Endothelial cell (in vitro differentiated cells): ENCODE measurements around the gene ZNF429. TPM values are rescaled to one million over a fixed set of nuclear protein-coding genes. Genes with fewer than 3 reads are reported as not detected.
"Not testable (repeated sequence)": the region's sequence is repeated elsewhere in the genome, so short reads cannot be mapped to it uniquely, and the experiment has no call there.

ENCODE experiments used
- DNase-seq: peaks from one replicate; pipeline ENCODE4 v3.0.0; 2021; ENCODE audit warnings: low spot score
- H3K27ac Mint-ChIP-seq: one replicate; pipeline ENCODE4 v1.8.0; 2021; ENCODE audit warnings: mixed read lengths, inconsistent platforms; ENCODE audit not compliant: unreplicated experiment
- H3K27me3 Mint-ChIP-seq: one replicate; pipeline ENCODE4 v1.8.0; 2021; ENCODE audit warnings: mild to moderate bottlenecking, moderate library complexity, mixed read lengths, inconsistent platforms; ENCODE audit not compliant: unreplicated experiment
- H3K36me3 Mint-ChIP-seq: one replicate; pipeline ENCODE4 v1.8.0; 2021; ENCODE audit warnings: mild to moderate bottlenecking, low read depth, mixed read lengths, inconsistent platforms; ENCODE audit not compliant: unreplicated experiment
- H3K4me1 Mint-ChIP-seq: one replicate; pipeline ENCODE4 v1.8.0; 2021; ENCODE audit warnings: mild to moderate bottlenecking, mixed read lengths, inconsistent platforms; ENCODE audit not compliant: unreplicated experiment
- H3K4me3 Mint-ChIP-seq: one replicate; pipeline ENCODE4 v1.8.0; 2021; ENCODE audit warnings: mild to moderate bottlenecking, mixed read lengths, inconsistent platforms; ENCODE audit not compliant: unreplicated experiment
- H3K9me3 Mint-ChIP-seq: one replicate; pipeline ENCODE4 v1.8.0; 2021; ENCODE audit warnings: mixed read lengths, inconsistent platforms; ENCODE audit not compliant: unreplicated experiment
- total RNA-seq: library from RNA; stranded (reverse); fragmentation: NEBNext Ultra II Directional; extraction: Animal tissue kit (Norgen Biotek cat#: 25700); gene quantifications from one replicate; pipeline ENCODE4 v1.2.1, GENCODE V29; 2021; ENCODE audit not compliant: unreplicated experiment
- TF ChIP-seq, protein P1 (sequence below): fragments of 200-600 bp; sonication (generic); IDR thresholded peaks from one replicate; pipeline ENCODE4 v1.5.0; 2021; ENCODE audit warnings: antibody characterized with exemption; ENCODE audit not compliant: unreplicated experiment

Gene ZNF429
- total RNA-seq, 1 donor from 2014 or later = 14.1 TPM

GRCh38 chr19:21566073-21566472 lies 60.7 kb downstream of the ZNF429 start:
- Mint-ChIP-seq H3K4me3 (no peak overlapping the region), H3K27me3 (peaks cover 1% of the 10 kb centered on the region), H3K9me3 (no peaks in the 10 kb centered on the region), H3K27ac (no peak overlapping the region), H3K4me1 (no peaks in the 10 kb centered on the region), H3K36me3 (no peaks in the 10 kb centered on the region)
- TF ChIP-seq, protein P1, sequence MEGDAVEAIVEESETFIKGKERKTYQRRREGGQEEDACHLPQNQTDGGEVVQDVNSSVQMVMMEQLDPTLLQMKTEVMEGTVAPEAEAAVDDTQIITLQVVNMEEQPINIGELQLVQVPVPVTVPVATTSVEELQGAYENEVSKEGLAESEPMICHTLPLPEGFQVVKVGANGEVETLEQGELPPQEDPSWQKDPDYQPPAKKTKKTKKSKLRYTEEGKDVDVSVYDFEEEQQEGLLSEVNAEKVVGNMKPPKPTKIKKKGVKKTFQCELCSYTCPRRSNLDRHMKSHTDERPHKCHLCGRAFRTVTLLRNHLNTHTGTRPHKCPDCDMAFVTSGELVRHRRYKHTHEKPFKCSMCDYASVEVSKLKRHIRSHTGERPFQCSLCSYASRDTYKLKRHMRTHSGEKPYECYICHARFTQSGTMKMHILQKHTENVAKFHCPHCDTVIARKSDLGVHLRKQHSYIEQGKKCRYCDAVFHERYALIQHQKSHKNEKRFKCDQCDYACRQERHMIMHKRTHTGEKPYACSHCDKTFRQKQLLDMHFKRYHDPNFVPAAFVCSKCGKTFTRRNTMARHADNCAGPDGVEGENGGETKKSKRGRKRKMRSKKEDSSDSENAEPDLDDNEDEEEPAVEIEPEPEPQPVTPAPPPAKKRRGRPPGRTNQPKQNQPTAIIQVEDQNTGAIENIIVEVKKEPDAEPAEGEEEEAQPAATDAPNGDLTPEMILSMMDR = no peak
- DNase-seq = no peak

GRCh38 chr19:21567806-21568205 lies 62.4 kb downstream of the ZNF429 start:
- H3K27me3 Mint-ChIP-seq, DNase-seq, H3K9me3 Mint-ChIP-seq, H3K4me3 Mint-ChIP-seq, H3K27ac Mint-ChIP-seq, H3K4me1 Mint-ChIP-seq, H3K36me3 Mint-ChIP-seq: not testable (repeated sequence)

DNA sequence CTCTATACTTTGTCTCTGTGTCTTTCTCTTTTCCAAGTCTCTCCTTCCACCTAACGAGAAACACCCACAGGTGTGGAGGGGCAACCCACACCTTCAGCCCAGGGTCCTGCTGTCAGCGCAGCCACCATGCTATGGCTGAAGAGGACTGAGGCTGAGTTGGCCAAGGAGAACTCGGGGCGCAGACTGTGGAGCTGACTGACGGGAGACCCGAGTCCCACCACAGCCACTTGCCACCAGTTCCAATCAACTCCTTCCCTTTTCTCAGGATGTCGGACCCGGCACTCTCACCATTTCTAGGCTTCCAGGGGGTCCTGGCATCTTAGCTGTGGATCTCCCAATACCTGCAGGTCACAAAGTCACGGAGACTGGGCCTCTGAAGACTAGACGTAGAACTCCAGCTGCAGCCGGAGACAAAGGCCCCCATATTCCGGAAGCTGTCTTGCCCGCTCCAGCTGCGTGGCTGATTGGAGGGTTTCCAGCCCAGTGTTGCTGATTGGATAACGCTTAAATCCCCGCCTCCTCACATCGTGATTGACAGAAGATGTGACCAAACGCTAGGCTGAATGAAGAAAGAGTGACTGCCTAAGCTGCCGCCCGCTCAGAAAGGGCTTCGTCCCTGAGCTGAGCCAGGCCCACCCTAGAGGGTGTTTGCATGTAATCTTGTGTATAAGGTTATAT lies 63.6 kb downstream of the ZNF429 start:
- no peaks in the 10 kb centered on the region for H3K9me3 Mint-ChIP-seq
- no peaks in the 10 kb centered on the region for H3K4me1 Mint-ChIP-seq
- H3K36me3 Mint-ChIP-seq = no peaks in the 10 kb centered on the region
- no peak for DNase-seq
- peaks cover 1% of the 10 kb centered on the region for H3K27me3 Mint-ChIP-seq
- H3K27ac Mint-ChIP-seq = no peak overlapping the region
- H3K4me3 Mint-ChIP-seq = no peak overlapping the region
- TF ChIP-seq, protein P1 = no peak

- Mint-ChIP-seq H3K4me1 (no peaks in the 10 kb centered on the region), H3K9me3 (no peaks in the 10 kb centered on the region), H3K27ac (no peak overlapping the region), H3K27me3 (peaks cover 1% of the 10 kb centered on the region), H3K4me3 (no peak overlapping the region), H3K36me3 (no peaks in the 10 kb centered on the region)
- TF ChIP-seq, protein P1 = no peak
- no peak for DNase-seq
Observed at GRCh38 chr19:21569494-21569865, 64.1 kb downstream of the ZNF429 start.

- no peaks in the 10 kb centered on the region for H3K9me3 Mint-ChIP-seq
- TF ChIP-seq, protein P1 = no peak
- H3K4me1 Mint-ChIP-seq = no peaks in the 10 kb centered on the region
- H3K27me3 Mint-ChIP-seq = peaks cover 1% of the 10 kb centered on the region
- DNase-seq = no peak
- no peak overlapping the region for H3K27ac Mint-ChIP-seq
- H3K36me3 Mint-ChIP-seq = no peaks in the 10 kb centered on the region
- H3K4me3 Mint-ChIP-seq = no peak overlapping the region
Observed at GRCh38 chr19:21571316-21571715, 65.9 kb downstream of the ZNF429 start.
